Measurements from ENCODE around the gene LHFPL6.

Gene LHFPL6

GRCh38 chr13:39484506-39485313 lies 118.3 kb downstream of the LHFPL6 start:
- Histone ChIP-seq H3K27me3 (ENCODE audit: control insufficient read depth in 2 of 2, insufficient read depth in 2 of 2, low read length in 2 of 2) (no peaks in the 10 kb centered on the region), H3K27ac (ENCODE audit: low read depth in 2 of 2, low read length in 2 of 2) (no peak overlapping the region), H3K36me3 (ENCODE audit: control insufficient read depth in 2 of 2, insufficient read depth in 2 of 2, low read length in 2 of 2) (no peaks in the 10 kb centered on the region), H3K9ac (ENCODE audit: low read depth in 1 of 2, low read length in 2 of 2) (no peak overlapping the region), H3K4me3 (ENCODE audit: low read length in 2 of 2) (no peak overlapping the region), H3K9me3 (ENCODE audit: control insufficient read depth in 2 of 2, low read length in 2 of 2) (no peaks in the 10 kb centered on the region), H3K4me1 (ENCODE audit: control insufficient read depth in 2 of 2, insufficient read depth in 2 of 2, low read length in 2 of 2) (no peaks in the 10 kb centered on the region)

GRCh38 chr13:39483326-39483725 lies 119.7 kb downstream of the LHFPL6 start:
- no peaks in the 10 kb centered on the region for H3K27me3 ChIP-seq (ENCODE audit: control insufficient read depth in 2 of 2, insufficient read depth in 2 of 2, low read length in 2 of 2)
- no peaks in the 10 kb centered on the region for H3K9me3 ChIP-seq (ENCODE audit: control insufficient read depth in 2 of 2, low read length in 2 of 2)
- no peak overlapping the region for H3K4me3 ChIP-seq (ENCODE audit: low read length in 2 of 2)
- no peaks in the 10 kb centered on the region for H3K4me1 ChIP-seq (ENCODE audit: control insufficient read depth in 2 of 2, insufficient read depth in 2 of 2, low read length in 2 of 2)
- H3K9ac ChIP-seq (ENCODE audit: low read depth in 1 of 2, low read length in 2 of 2) = no peak overlapping the region
- H3K36me3 ChIP-seq (ENCODE audit: control insufficient read depth in 2 of 2, insufficient read depth in 2 of 2, low read length in 2 of 2) = no peaks in the 10 kb centered on the region
- H3K27ac ChIP-seq (ENCODE audit: low read depth in 2 of 2, low read length in 2 of 2) = no peak overlapping the region

GRCh38 chr13:39481491-39481890 lies 121.5 kb downstream of the LHFPL6 start:
- Histone ChIP-seq H3K9ac (ENCODE audit: low read depth in 1 of 2, low read length in 2 of 2) (no peak overlapping the region), H3K4me3 (ENCODE audit: low read length in 2 of 2) (no peak overlapping the region), H3K27me3 (ENCODE audit: control insufficient read depth in 2 of 2, insufficient read depth in 2 of 2, low read length in 2 of 2) (no peaks in the 10 kb centered on the region), H3K4me1 (ENCODE audit: control insufficient read depth in 2 of 2, insufficient read depth in 2 of 2, low read length in 2 of 2) (no peaks in the 10 kb centered on the region), H3K27ac (ENCODE audit: low read depth in 2 of 2, low read length in 2 of 2) (no peak overlapping the region), H3K9me3 (ENCODE audit: control insufficient read depth in 2 of 2, low read length in 2 of 2) (no peaks in the 10 kb centered on the region), H3K36me3 (ENCODE audit: control insufficient read depth in 2 of 2, insufficient read depth in 2 of 2, low read length in 2 of 2) (no peaks in the 10 kb centered on the region)

GRCh38 chr13:39474600-39474999 lies 128.4 kb downstream of the LHFPL6 start:
- H3K27me3 ChIP-seq (ENCODE audit: control insufficient read depth in 2 of 2, insufficient read depth in 2 of 2, low read length in 2 of 2) = no peaks in the 10 kb centered on the region
- H3K9ac ChIP-seq (ENCODE audit: low read depth in 1 of 2, low read length in 2 of 2) = no peak overlapping the region
- H3K4me1 ChIP-seq (ENCODE audit: control insufficient read depth in 2 of 2, insufficient read depth in 2 of 2, low read length in 2 of 2) = no peaks in the 10 kb centered on the region
- no peaks in the 10 kb centered on the region for H3K9me3 ChIP-seq (ENCODE audit: control insufficient read depth in 2 of 2, low read length in 2 of 2)
- no peaks in the 10 kb centered on the region for H3K36me3 ChIP-seq (ENCODE audit: control insufficient read depth in 2 of 2, insufficient read depth in 2 of 2, low read length in 2 of 2)
- H3K4me3 ChIP-seq (ENCODE audit: low read length in 2 of 2) = no peak overlapping the region
- no peak overlapping the region for H3K27ac ChIP-seq (ENCODE audit: low read depth in 2 of 2, low read length in 2 of 2)

- no peaks in the 10 kb centered on the region for H3K27me3 ChIP-seq (ENCODE audit: control insufficient read depth in 2 of 2, insufficient read depth in 2 of 2, low read length in 2 of 2)
- no peak overlapping the region for H3K27ac ChIP-seq (ENCODE audit: low read depth in 2 of 2, low read length in 2 of 2)
- no peaks in the 10 kb centered on the region for H3K9me3 ChIP-seq (ENCODE audit: control insufficient read depth in 2 of 2, low read length in 2 of 2)
- no peak overlapping the region for H3K4me3 ChIP-seq (ENCODE audit: low read length in 2 of 2)
- no peak overlapping the region for H3K9ac ChIP-seq (ENCODE audit: low read depth in 1 of 2, low read length in 2 of 2)
- H3K4me1 ChIP-seq (ENCODE audit: control insufficient read depth in 2 of 2, insufficient read depth in 2 of 2, low read length in 2 of 2) = no peaks in the 10 kb centered on the region
- no peaks in the 10 kb centered on the region for H3K36me3 ChIP-seq (ENCODE audit: control insufficient read depth in 2 of 2, insufficient read depth in 2 of 2, low read length in 2 of 2)
Observed at GRCh38 chr13:39469676-39470075, 133.3 kb downstream of the LHFPL6 start.

- H3K4me3 ChIP-seq (ENCODE audit: low read length in 2 of 2) = no peak overlapping the region
- H3K36me3 ChIP-seq (ENCODE audit: control insufficient read depth in 2 of 2, insufficient read depth in 2 of 2, low read length in 2 of 2) = no peaks in the 10 kb centered on the region
- no peaks in the 10 kb centered on the region for H3K9me3 ChIP-seq (ENCODE audit: control insufficient read depth in 2 of 2, low read length in 2 of 2)
- no peaks in the 10 kb centered on the region for H3K4me1 ChIP-seq (ENCODE audit: control insufficient read depth in 2 of 2, insufficient read depth in 2 of 2, low read length in 2 of 2)
- H3K27me3 ChIP-seq (ENCODE audit: control insufficient read depth in 2 of 2, insufficient read depth in 2 of 2, low read length in 2 of 2) = no peaks in the 10 kb centered on the region
- H3K9ac ChIP-seq (ENCODE audit: low read depth in 1 of 2, low read length in 2 of 2) = no peak overlapping the region
- no peak overlapping the region for H3K27ac ChIP-seq (ENCODE audit: low read depth in 2 of 2, low read length in 2 of 2)
Observed at GRCh38 chr13:39468306-39468705, 134.7 kb downstream of the LHFPL6 start.

- Histone ChIP-seq H3K36me3 (ENCODE audit: control insufficient read depth in 2 of 2, insufficient read depth in 2 of 2, low read length in 2 of 2) (no peaks in the 10 kb centered on the region), H3K9ac (ENCODE audit: low read depth in 1 of 2, low read length in 2 of 2) (no peak overlapping the region), H3K27me3 (ENCODE audit: control insufficient read depth in 2 of 2, insufficient read depth in 2 of 2, low read length in 2 of 2) (no peaks in the 10 kb centered on the region), H3K27ac (ENCODE audit: low read depth in 2 of 2, low read length in 2 of 2) (no peak overlapping the region), H3K9me3 (ENCODE audit: control insufficient read depth in 2 of 2, low read length in 2 of 2) (no peaks in the 10 kb centered on the region), H3K4me3 (ENCODE audit: low read length in 2 of 2) (no peak overlapping the region), H3K4me1 (ENCODE audit: control insufficient read depth in 2 of 2, insufficient read depth in 2 of 2, low read length in 2 of 2) (no peaks in the 10 kb centered on the region)
Observed at GRCh38 chr13:39463611-39464010, 139.4 kb downstream of the LHFPL6 start.

GRCh38 chr13:39462906-39463305 lies 140.1 kb downstream of the LHFPL6 start:
- H3K9me3 ChIP-seq (ENCODE audit: control insufficient read depth in 2 of 2, low read length in 2 of 2) = no peaks in the 10 kb centered on the region
- H3K27me3 ChIP-seq (ENCODE audit: control insufficient read depth in 2 of 2, insufficient read depth in 2 of 2, low read length in 2 of 2) = no peaks in the 10 kb centered on the region
- H3K4me3 ChIP-seq (ENCODE audit: low read length in 2 of 2) = no peak overlapping the region
- no peaks in the 10 kb centered on the region for H3K4me1 ChIP-seq (ENCODE audit: control insufficient read depth in 2 of 2, insufficient read depth in 2 of 2, low read length in 2 of 2)
- no peak overlapping the region for H3K9ac ChIP-seq (ENCODE audit: low read depth in 1 of 2, low read length in 2 of 2)
- no peaks in the 10 kb centered on the region for H3K36me3 ChIP-seq (ENCODE audit: control insufficient read depth in 2 of 2, insufficient read depth in 2 of 2, low read length in 2 of 2)
- H3K27ac ChIP-seq (ENCODE audit: low read depth in 2 of 2, low read length in 2 of 2) = no peak overlapping the region

- Histone ChIP-seq H3K27ac (ENCODE audit: low read depth in 2 of 2, low read length in 2 of 2) (no peak overlapping the region), H3K27me3 (ENCODE audit: control insufficient read depth in 2 of 2, insufficient read depth in 2 of 2, low read length in 2 of 2) (no peaks in the 10 kb centered on the region), H3K4me3 (ENCODE audit: low read length in 2 of 2) (no peak overlapping the region), H3K9me3 (ENCODE audit: control insufficient read depth in 2 of 2, low read length in 2 of 2) (no peaks in the 10 kb centered on the region), H3K4me1 (ENCODE audit: control insufficient read depth in 2 of 2, insufficient read depth in 2 of 2, low read length in 2 of 2) (no peaks in the 10 kb centered on the region), H3K36me3 (ENCODE audit: control insufficient read depth in 2 of 2, insufficient read depth in 2 of 2, low read length in 2 of 2) (no peaks in the 10 kb centered on the region), H3K9ac (ENCODE audit: low read depth in 1 of 2, low read length in 2 of 2) (no peak overlapping the region)
Observed at GRCh38 chr13:39462428-39462827, 140.6 kb downstream of the LHFPL6 start.

- Histone ChIP-seq H3K27ac (ENCODE audit: low read depth in 2 of 2, low read length in 2 of 2) (no peak overlapping the region), H3K9ac (ENCODE audit: low read depth in 1 of 2, low read length in 2 of 2) (no peak overlapping the region), H3K27me3 (ENCODE audit: control insufficient read depth in 2 of 2, insufficient read depth in 2 of 2, low read length in 2 of 2) (no peaks in the 10 kb centered on the region)
Observed at GRCh38 chr13:39461685-39462266, 141.2 kb downstream of the LHFPL6 start.

More at GRCh38 chr13:39461685-39462266, 141.2 kb downstream of the LHFPL6 start:
- H3K4me3 ChIP-seq (ENCODE audit: low read length in 2 of 2) = no peak overlapping the region
- H3K36me3 ChIP-seq (ENCODE audit: control insufficient read depth in 2 of 2, insufficient read depth in 2 of 2, low read length in 2 of 2) = no peaks in the 10 kb centered on the region
- H3K4me1 ChIP-seq (ENCODE audit: control insufficient read depth in 2 of 2, insufficient read depth in 2 of 2, low read length in 2 of 2) = no peaks in the 10 kb centered on the region
- no peaks in the 10 kb centered on the region for H3K9me3 ChIP-seq (ENCODE audit: control insufficient read depth in 2 of 2, low read length in 2 of 2)
